HepG2 (cell line): ENCODE data around the gene SAMD4A. TPM values are rescaled to one million over a fixed set of nuclear protein-coding genes. Genes with fewer than 3 reads are reported as not detected.

ENCODE experiments used
- ATAC-seq: fragments of 200-7000 bp; cut with Tn5 transposase; 3 replicates; pipeline ENCODE4 v1.9.1; 2020; ENCODE audit warnings: mild to moderate bottlenecking, moderate library complexity
- BruUV-seq: library from RNA; stranded (reverse); fragments of 400-500 nt; replicated peaks from 2 replicates; lab custom pipeline; 2021; lab: Mats Ljungman, UMichigan
- CTCF ChIA-PET: fragments of 300-600 bp; formaldehyde crosslinking; extraction: SDS; loops from one replicate; lab custom pipeline; 2021; ENCODE audit warnings: low total read pairs, inconsistent platforms, low intra/inter-chr PET ratio; lab: Yijun Ruan, JAX
- POLR2A ChIA-PET: fragments of 350-600 bp; sonication (Branson Sonifier 250); formaldehyde crosslinking; loops from one replicate; lab custom pipeline; 2020; ENCODE audit warnings: antibody characterized with exemption, inconsistent platforms; lab: Yijun Ruan, JAX
- DNase-seq: peaks from one replicate; pipeline ENCODE4 v3.0.0-alpha.2; 2015; ENCODE audit warnings: low spot score
- FAIRE-seq: peaks from 3 replicates; lab custom pipeline; 2011; peaks lifted over from hg19 to GRCh38; lab: Jason Lieb, UNC
- H2AFZ ChIP-seq: one replicate; pipeline ENCODE4 v1.6.1; 2011; ENCODE audit warnings: low read length, inconsistent platforms
- H3K27ac ChIP-seq: fragments of 300-600 bp; 3 replicates; pipeline ENCODE4 v1.8.0; 2011; ENCODE audit warnings: mixed run types, mild to moderate bottlenecking, mixed read lengths, low read length, inconsistent platforms; ENCODE audit not compliant: insufficient read depth; ENCODE audit errors: extremely low read length
- H3K27me3 ChIP-seq, 2 experiments: fragments of 200-600 bp in 1 of 2; 2 replicates in 1 of 2; 3 replicates in 1 of 2; pipeline versions ENCODE4 v1.6.0 to v1.8.0; 2011; ENCODE audit warnings: low read length in 2 of 2, mild to moderate bottlenecking in 2 of 2, moderate library complexity in 2 of 2, inconsistent platforms in 1 of 2; ENCODE audit not compliant: insufficient read depth in 2 of 2, control insufficient read depth in 1 of 2
- H3K36me3 ChIP-seq, 2 experiments: fragments of 200-600 bp in 1 of 2; replicated peaks in 1 of 2; 2 replicates in 1 of 2; 3 replicates in 1 of 2; pipeline versions ENCODE4 v1.5.1 to v1.8.0; 2011; ENCODE audit warnings: low read length in 2 of 2, inconsistent platforms in 1 of 2; ENCODE audit not compliant: insufficient read depth in 2 of 2, control insufficient read depth in 1 of 2
- H3K4me1 ChIP-seq: 2 replicates; pipeline ENCODE4 v1.5.1; 2012; ENCODE audit warnings: low read length, inconsistent platforms; ENCODE audit not compliant: insufficient read depth
- H3K4me2 ChIP-seq: 2 replicates; pipeline ENCODE4 v1.6.0; 2011; ENCODE audit warnings: low read depth, low read length, inconsistent platforms
- H3K4me3 ChIP-seq, 3 experiments: fragments of 200-600 bp in 1 of 3; sonication (generic), shearing (Covaris generic) in 1 of 3; replicated peaks in 1 of 3; 2 replicates each; pipeline ENCODE4 v1.5.1; 2011 to 2016; ENCODE audit warnings: low read length in 3 of 3, inconsistent platforms in 2 of 3, low read depth in 2 of 3, mild to moderate bottlenecking in 2 of 3, control low read depth in 1 of 3, mixed read lengths in 1 of 3; ENCODE audit not compliant: insufficient read depth in 1 of 3
- H3K79me2 ChIP-seq: one replicate; pipeline ENCODE4 v1.6.1; 2011; ENCODE audit warnings: low read length, inconsistent platforms; ENCODE audit not compliant: insufficient read depth
- H3K9ac ChIP-seq: 2 replicates; pipeline ENCODE4 v1.6.0; 2011; ENCODE audit warnings: mild to moderate bottlenecking, low read depth, low read length, inconsistent platforms; ENCODE audit not compliant: insufficient read depth
- H3K9me3 ChIP-seq: 2 replicates; pipeline ENCODE4 v1.5.1; 2012; ENCODE audit warnings: mild to moderate bottlenecking, low read length
- H4K20me1 ChIP-seq: 2 replicates; pipeline ENCODE4 v1.6.0; 2011; ENCODE audit warnings: inconsistent platforms, mild to moderate bottlenecking, low read length, moderate library complexity; ENCODE audit not compliant: insufficient read depth
- ADNP ChIP-seq: sonication (generic); formaldehyde crosslinking; IDR thresholded peaks from 2 replicates; pipeline ENCODE4 v1.4.0; 2020; ENCODE audit warnings: missing genetic modification reagents
- ARID2 ChIP-seq: sonication (generic); formaldehyde crosslinking; IDR thresholded peaks from 2 replicates; pipeline ENCODE4 v1.8.1; 2022; ENCODE audit warnings: mild to moderate bottlenecking, missing genetic modification reagents, borderline replicate concordance
- ATM ChIP-seq: fragments of 450-650 bp; IDR thresholded peaks from 2 replicates; pipeline ENCODE4 v1.7.1; 2017; ENCODE audit warnings: mild to moderate bottlenecking, borderline replicate concordance
- KDM6A ChIP-seq: IDR thresholded peaks from 2 replicates; pipeline ENCODE4 v1.6.1; 2016; ENCODE audit warnings: low read depth
- PHF21A ChIP-seq: sonication (generic); formaldehyde crosslinking; IDR thresholded peaks from 2 replicates; pipeline ENCODE4 v1.5.0; 2020; ENCODE audit warnings: mild to moderate bottlenecking, missing genetic modification reagents
- SP5 ChIP-seq: IDR thresholded peaks from 2 replicates; pipeline ENCODE4 v1.6.1; 2016; ENCODE audit warnings: low read depth, borderline replicate concordance
- SRSF1 ChIP-seq: fragments of 200-400 bp; formaldehyde crosslinking; optimal IDR thresholded peaks from 2 replicates; pipeline ENCODE3; 2017; ENCODE audit warnings: mild to moderate bottlenecking, low read depth, low read length, moderate library complexity
- TARDBP ChIP-seq: sonication (generic); formaldehyde crosslinking; IDR thresholded peaks from 2 replicates; pipeline ENCODE4 v1.8.0; 2022; ENCODE audit warnings: mild to moderate bottlenecking, missing genetic modification reagents
- THAP11 ChIP-seq: IDR thresholded peaks from 2 replicates; pipeline ENCODE4 v1.6.1; 2016; ENCODE audit warnings: missing biosample characterization, missing genetic modification reagents
- ZFP36L1 ChIP-seq: sonication (generic); formaldehyde crosslinking; IDR thresholded peaks from 2 replicates; pipeline ENCODE4 v1.8.0; 2022; ENCODE audit warnings: mild to moderate bottlenecking, missing genetic modification reagents, moderate library complexity
- ZFP41 ChIP-seq: sonication (generic); formaldehyde crosslinking; IDR thresholded peaks from 2 replicates; pipeline ENCODE4 v1.4.0; 2020; ENCODE audit warnings: mild to moderate bottlenecking, missing genetic modification reagents, borderline replicate concordance
- ZFY ChIP-seq: sonication (generic); formaldehyde crosslinking; IDR thresholded peaks from 2 replicates; pipeline ENCODE4 v1.4.0; 2020; ENCODE audit warnings: missing genetic modification reagents
- ZNF431 ChIP-seq: sonication (generic); formaldehyde crosslinking; IDR thresholded peaks from 2 replicates; pipeline ENCODE4 v1.9.0; 2022; ENCODE audit warnings: missing genetic modification reagents, low read depth, mild to moderate bottlenecking, borderline replicate concordance
- ZNF841 ChIP-seq: sonication (generic); formaldehyde crosslinking; IDR thresholded peaks from 2 replicates; pipeline ENCODE4 v1.8.1; 2023; ENCODE audit warnings: missing genetic modification reagents, borderline replicate concordance
- ZSCAN29 ChIP-seq: sonication (generic); formaldehyde crosslinking; conservative IDR thresholded peaks from 2 replicates; pipeline ENCODE4 v1.4.0; 2020; ENCODE audit warnings: mild to moderate bottlenecking, missing genetic modification reagents
- WGBS: methylation state at CpG from one replicate; pipeline ENCODE4 v1.1.6; 2017; ENCODE audit warnings: low lambda C conversion rate; 5-methylcytosine and 5-hydroxymethylcytosine counted together
- in situ Hi-C: cut with HindIII; loops from 2 replicates; pipeline ENCODE4 v1.10.0; 2017; ENCODE audit warnings: low pct_unique_long_range_greater_than_20kb; ENCODE audit not compliant: extremely low pct_ligation_motif_present
- intact Hi-C: fragments of 100-400 bp; cut with micrococcal nuclease; formaldehyde crosslinking; loops from one replicate; pipeline ENCODE4 v1.10.0; 2022; ENCODE audit not compliant: unreplicated experiment
- polyA plus RNA-seq, 8 experiments: library from polyadenylated mRNA; depleted of rRNA in 3 of 8; stranded (reverse) in 7 of 8; unstranded in 1 of 8; fragments of >200 nt; fragmentation: Illumina TruSeq in 4 of 8; extraction: Trizol in 4 of 8; gene quantifications; 2 replicates each; pipeline versions ENCODE4 v1.2.1 to v1.2.3, GENCODE V29; 2011 to 2016; ENCODE audit warnings: low read depth in 4 of 8, missing spikeins in 1 of 8, mixed read lengths in 1 of 8; ENCODE audit not compliant: insufficient read depth in 1 of 8
- total RNA-seq, 5 experiments: library from RNA; depleted of rRNA; stranded (reverse); fragments of >200 nt; fragmentation: Illumina TruSeq; extraction: Trizol; gene quantifications; 2 replicates each; pipeline ENCODE4 v1.2.3, GENCODE V29; 2016; ENCODE audit warnings: low read depth in 1 of 5

SAMD4A gene
- total and polyA plus RNA-seq, 2 of the 13 experiments (the other 11 are each of a cell fraction or from before 2014, with no cell fraction given), result 11.8 to 13.0 TPM

- no peaks in the 10 kb centered on the region for H3K27me3 ChIP-seq
- ChIA-PET POLR2A (no interaction called here), CTCF (no interaction called here)
- FAIRE-seq (no peak), ATAC-seq (no peak), DNase-seq (no peak)
- H3K27ac ChIP-seq, result no peak overlapping the region
- H2AFZ ChIP-seq, result no peak overlapping the region
- BruUV-seq, result no TSS peak
- no peak overlapping the region for H3K4me3 ChIP-seq
- 59% methylated on average over 1 of the region's 1 CpG for WGBS
- peaks cover 49% of the 10 kb centered on the region for H3K79me2 ChIP-seq
- TF ChIP-seq ZFY (no peak), ZSCAN29 (CRISPR knock-in tag) (no peak), TARDBP (CRISPR knock-in tag) (no peak), ARID2 (CRISPR knock-in tag) (no peak), PHF21A (no peak), ATM (no peak), KDM6A (CRISPR knock-in tag) (no peak), ZNF841 (CRISPR knock-in tag) (no peak), SP5 (CRISPR knock-in tag) (no peak), THAP11 (no peak), ZFP36L1 (CRISPR knock-in tag) (no peak), ZNF431 (CRISPR knock-in tag) (no peak), ADNP (CRISPR knock-in tag) (no peak), ZFP41 (CRISPR knock-in tag) (no peak), SRSF1 (no peak)
- in situ Hi-C loops (no loop called here), intact Hi-C loops (no loop called here)
- H4K20me1 ChIP-seq, result peaks cover 2% of the 10 kb centered on the region
- peaks cover 3 to 8% of the 10 kb centered on the region in 2 experiments; a peak in 3 of 5 replicates for H3K36me3 ChIP-seq
- H3K9me3 ChIP-seq, result no peaks in the 10 kb centered on the region
- H3K4me2 ChIP-seq, result no peak overlapping the region
- H3K4me1 ChIP-seq, result peaks cover 21% of the 10 kb centered on the region
- H3K9ac ChIP-seq, result no peak overlapping the region
These were observed 33.2 kb downstream of the SAMD4A start for GRCh38 chr14:54599966-54600716.
